K562 (cell line): ENCODE measurements around the gene RTBDN. TPM values are rescaled to one million over a fixed set of nuclear protein-coding genes. Genes with fewer than 3 reads are reported as not detected.
A peak's percentile ranks its signal among the peaks of the same experiment; 100 is the strongest.

Experiments used
- CBX1 ChIP-seq: sonication (generic); IDR thresholded peaks from 2 replicates; pipeline ENCODE4 v1.6.1; 2016; ENCODE audit warnings: antibody characterized with exemption, low read depth, mild to moderate bottlenecking
- CBX5 ChIP-seq: IDR thresholded peaks from 2 replicates; pipeline ENCODE4 v1.6.1; 2014; ENCODE audit warnings: low read depth, borderline replicate concordance
- CHD4 ChIP-seq: fragments of 200-600 bp; sonication (generic); IDR thresholded peaks from 3 replicates; pipeline ENCODE4 v1.6.1; 2012; ENCODE audit warnings: low read depth, mild to moderate bottlenecking, mixed read lengths, low read length, inconsistent platforms; ENCODE audit not compliant: insufficient read depth, insufficient replicate concordance, poor library complexity, severe bottlenecking
- E2F3 ChIP-seq: fragments of 250-450 bp; sonication (Bioruptor Pico); IDR thresholded peaks from 2 replicates; pipeline ENCODE4 v1.4.0; 2020; ENCODE audit warnings: mild to moderate bottlenecking
- ELF4 ChIP-seq: fragments of 450-650 bp; formaldehyde crosslinking; IDR thresholded peaks from 2 replicates; pipeline ENCODE4 v1.4.0; 2022; ENCODE audit warnings: missing genetic modification characterization
- FIP1L1 ChIP-seq: fragments of 200-400 bp; formaldehyde crosslinking; IDR thresholded peaks from 2 replicates; pipeline ENCODE4 v1.6.1; 2018; ENCODE audit warnings: mild to moderate bottlenecking, low read depth, low read length; ENCODE audit not compliant: poor library complexity, severe bottlenecking
- FOXJ2 ChIP-seq: fragments of 200-800 bp; sonication (Bioruptor generic); IDR thresholded peaks from 2 replicates; pipeline ENCODE4 v1.6.1; 2016; ENCODE audit warnings: missing genetic modification characterization, missing compliant biosample characterization
- GABPA ChIP-seq: fragments of 200-800 bp; sonication (Bioruptor generic); conservative IDR thresholded peaks from 2 replicates; pipeline ENCODE4 v1.6.1; 2016; ENCODE audit warnings: low read depth, missing genetic modification characterization, missing compliant biosample characterization
- IRF2 ChIP-seq: sonication (generic); formaldehyde crosslinking; IDR thresholded peaks from 2 replicates; pipeline ENCODE4 v1.8.1; 2022; ENCODE audit warnings: mild to moderate bottlenecking, missing genetic modification reagents
- MYNN ChIP-seq, 2 experiments: sonication (generic); formaldehyde crosslinking in 1 of 2; IDR thresholded peaks; 2 replicates each; pipeline versions ENCODE4 v1.5.0 to v1.6.1; 2016 to 2020; ENCODE audit warnings: antibody characterized with exemption in 1 of 2, missing genetic modification reagents in 1 of 2
- NCOR1 ChIP-seq: fragments of 450-650 bp; IDR thresholded peaks from 2 replicates; pipeline ENCODE4 v1.6.1; 2016; ENCODE audit warnings: mild to moderate bottlenecking, moderate library complexity
- PCBP1 ChIP-seq: fragments of 200-400 bp; formaldehyde crosslinking; IDR thresholded peaks from 2 replicates; pipeline ENCODE4 v1.6.1; 2018; ENCODE audit warnings: mild to moderate bottlenecking, low read depth, low read length; ENCODE audit not compliant: poor library complexity, severe bottlenecking
- PHF21A ChIP-seq: fragments of 450-650 bp; IDR thresholded peaks from 2 replicates; pipeline ENCODE4 v1.6.1; 2017; ENCODE audit warnings: low read depth, borderline replicate concordance
- POLR2AphosphoS2 ChIP-seq: IDR thresholded peaks from 2 replicates; pipeline ENCODE4 v1.6.1; 2012; ENCODE audit warnings: low read length, improper control_type of control experiment
- SETDB1 ChIP-seq: IDR thresholded peaks from one replicate; pipeline ENCODE4 v1.6.1; 2012; ENCODE audit warnings: low read length, control low read depth, inconsistent platforms
- SOX6 ChIP-seq: fragments of 450-650 bp; IDR thresholded peaks from 2 replicates; pipeline ENCODE4 v1.6.1; 2014; ENCODE audit warnings: mild to moderate bottlenecking
- SP1 ChIP-seq: sonication (generic); formaldehyde crosslinking; IDR thresholded peaks from 2 replicates; pipeline ENCODE4 v1.8.1; 2022; ENCODE audit warnings: mild to moderate bottlenecking, missing genetic modification reagents
- TBP ChIP-seq: optimal IDR thresholded peaks from 2 replicates; pipeline ENCODE3; 2011; ENCODE audit warnings: low read depth, low read length, improper control_type of control experiment
- TFAM ChIP-seq: fragments of 250-450 bp; sonication (Bioruptor Pico); conservative IDR thresholded peaks from 2 replicates; pipeline ENCODE4 v1.5.0; 2021; ENCODE audit warnings: mild to moderate bottlenecking, moderate library complexity
- XRCC4 ChIP-seq: IDR thresholded peaks from one replicate; pipeline ENCODE4 v1.6.1; 2011; ENCODE audit not compliant: insufficient read depth, insufficient read length; ENCODE audit errors: extremely low read depth
- ZNF24 ChIP-seq: fragments of 450-650 bp; IDR thresholded peaks from 2 replicates; pipeline ENCODE4 v1.6.1; 2016
- ZNF830 ChIP-seq: fragments of 250-450 bp; sonication (Bioruptor Pico); IDR thresholded peaks from 2 replicates; pipeline ENCODE4 v1.5.0; 2021; ENCODE audit warnings: mild to moderate bottlenecking
- polyA plus RNA-seq, 8 experiments: library from polyadenylated mRNA; depleted of rRNA in 4 of 8; stranded (reverse) in 5 of 8; unstranded in 3 of 8; fragments of >200 nt; fragmentation: Nextera tagmentation in 2 of 8; fragmentation: Illumina TruSeq in 1 of 8; extraction: Ambion mirVana in 2 of 8; extraction: Trizol in 1 of 8; gene quantifications; 2 replicates each; pipeline versions ENCODE4 v1.2.1 to v1.2.3, GENCODE V29; 2011 to 2014; ENCODE audit warnings: inconsistent platforms in 1 of 8, missing spikeins in 1 of 8
- total RNA-seq, 7 experiments: library from RNA; depleted of rRNA in 6 of 7; stranded (reverse); fragments of >200 nt in 6 of 7; fragmentation: Illumina TruSeq in 2 of 7; extraction: Trizol in 2 of 7; gene quantifications; 2 replicates each; pipeline versions ENCODE4 v1.2.1 to v1.2.3, GENCODE V29; 2011 to 2021; ENCODE audit warnings: low replicate concordance in 1 of 7
- TF ChIP-seq, protein P1 (sequence below): fragments of 450-650 bp; formaldehyde crosslinking; IDR thresholded peaks from 2 replicates; pipeline ENCODE4 v1.4.0; 2020; ENCODE audit warnings: mild to moderate bottlenecking, moderate library complexity
- TF ChIP-seq, protein P2 (sequence below): fragments of 250-450 bp; sonication (Bioruptor Pico); IDR thresholded peaks from 2 replicates; pipeline ENCODE4 v1.5.0; 2020; ENCODE audit warnings: mild to moderate bottlenecking
- TF ChIP-seq, protein P3 (sequence below): fragments of 450-650 bp; IDR thresholded peaks from 2 replicates; pipeline ENCODE4 v1.7.0; 2016; ENCODE audit warnings: borderline replicate concordance
- TF ChIP-seq, protein P4 (sequence below): fragments of 450-650 bp; IDR thresholded peaks from 2 replicates; pipeline ENCODE4 v1.6.1; 2016; ENCODE audit warnings: missing biosample characterization, missing genetic modification characterization

Gene RTBDN
- total and polyA plus RNA-seq, 9 of the 15 experiments (the other 6 are each of a cell fraction or from before 2014, with no cell fraction given) = 0.20 to 2.3 (median 0.72) TPM; not detected in 1

DNA sequence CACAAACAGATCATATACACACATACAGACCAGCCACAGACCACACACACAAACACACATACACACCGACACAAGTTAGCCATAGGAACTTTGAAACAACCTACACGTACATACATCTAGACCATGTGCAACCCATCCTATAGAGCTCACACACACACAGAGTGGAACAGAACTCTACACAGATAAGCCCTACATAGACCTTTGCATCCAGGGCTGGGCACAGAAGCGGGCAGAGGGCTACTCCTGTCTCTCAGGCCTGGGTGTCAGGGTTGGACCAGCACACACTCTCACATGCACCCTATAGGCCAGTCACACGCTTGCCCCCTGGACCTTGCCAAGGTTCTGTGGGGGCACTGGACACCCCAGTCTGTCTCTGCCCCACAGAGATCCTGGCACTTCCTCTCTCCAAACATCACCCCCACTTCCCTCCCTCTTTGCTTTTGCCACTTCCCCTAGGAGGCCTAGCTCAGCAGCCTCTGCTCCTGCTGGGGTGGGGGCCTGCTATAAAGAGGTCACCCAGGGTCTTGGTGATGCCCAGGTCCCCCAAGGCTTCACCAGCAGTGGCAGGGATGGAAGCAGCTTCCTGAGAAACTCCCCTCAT lies 48.8 kb downstream of the RTBDN start (continued):
- TF ChIP-seq, protein P1, sequence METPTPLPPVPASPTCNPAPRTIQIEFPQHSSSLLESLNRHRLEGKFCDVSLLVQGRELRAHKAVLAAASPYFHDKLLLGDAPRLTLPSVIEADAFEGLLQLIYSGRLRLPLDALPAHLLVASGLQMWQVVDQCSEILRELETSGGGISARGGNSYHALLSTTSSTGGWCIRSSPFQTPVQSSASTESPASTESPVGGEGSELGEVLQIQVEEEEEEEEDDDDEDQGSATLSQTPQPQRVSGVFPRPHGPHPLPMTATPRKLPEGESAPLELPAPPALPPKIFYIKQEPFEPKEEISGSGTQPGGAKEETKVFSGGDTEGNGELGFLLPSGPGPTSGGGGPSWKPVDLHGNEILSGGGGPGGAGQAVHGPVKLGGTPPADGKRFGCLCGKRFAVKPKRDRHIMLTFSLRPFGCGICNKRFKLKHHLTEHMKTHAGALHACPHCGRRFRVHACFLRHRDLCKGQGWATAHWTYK = peak; percentile 15; the same call in 1 of the 2 replicates
- TF ChIP-seq, protein P2, sequence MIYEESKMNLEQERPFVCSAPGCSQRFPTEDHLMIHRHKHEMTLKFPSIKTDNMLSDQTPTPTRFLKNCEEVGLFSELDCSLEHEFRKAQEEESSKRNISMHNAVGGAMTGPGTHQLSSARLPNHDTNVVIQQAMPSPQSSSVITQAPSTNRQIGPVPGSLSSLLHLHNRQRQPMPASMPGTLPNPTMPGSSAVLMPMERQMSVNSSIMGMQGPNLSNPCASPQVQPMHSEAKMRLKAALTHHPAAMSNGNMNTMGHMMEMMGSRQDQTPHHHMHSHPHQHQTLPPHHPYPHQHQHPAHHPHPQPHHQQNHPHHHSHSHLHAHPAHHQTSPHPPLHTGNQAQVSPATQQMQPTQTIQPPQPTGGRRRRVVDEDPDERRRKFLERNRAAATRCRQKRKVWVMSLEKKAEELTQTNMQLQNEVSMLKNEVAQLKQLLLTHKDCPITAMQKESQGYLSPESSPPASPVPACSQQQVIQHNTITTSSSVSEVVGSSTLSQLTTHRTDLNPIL = no peak
- no peak for TF ChIP-seq MYNN (IDR thresholded peaks at IDR 0.05)
- TF ChIP-seq MYNN (CRISPR knock-in tag; IDR thresholded peaks at IDR 0.05) = no peak
- TF ChIP-seq XRCC4 = no peak
- TF ChIP-seq PCBP1 = no peak
- no peak for TF ChIP-seq CBX5
- no peak for TF ChIP-seq GABPA
- no peak; the same call in 1 of the 2 replicates for TF ChIP-seq NCOR1
- TF ChIP-seq SETDB1 = no peak
- no peak for TF ChIP-seq ZNF830
- TF ChIP-seq IRF2 (CRISPR knock-in tag) = no peak
- TF ChIP-seq ELF4 (CRISPR knock-in tag) = no peak
- TF ChIP-seq TFAM (CRISPR knock-in tag) = no peak
- no peak for TF ChIP-seq CHD4
- TF ChIP-seq CBX1 = no peak
- no peak for TF ChIP-seq FOXJ2 (tag)
- no peak for TF ChIP-seq SOX6
- no peak for TF ChIP-seq TBP
- no peak for TF ChIP-seq PHF21A
- no peak for TF ChIP-seq SP1 (CRISPR knock-in tag)
- TF ChIP-seq E2F3 (CRISPR knock-in tag) = no peak
- no peak for TF ChIP-seq POLR2AphosphoS2
- no peak for TF ChIP-seq FIP1L1
- TF ChIP-seq, protein P3, sequence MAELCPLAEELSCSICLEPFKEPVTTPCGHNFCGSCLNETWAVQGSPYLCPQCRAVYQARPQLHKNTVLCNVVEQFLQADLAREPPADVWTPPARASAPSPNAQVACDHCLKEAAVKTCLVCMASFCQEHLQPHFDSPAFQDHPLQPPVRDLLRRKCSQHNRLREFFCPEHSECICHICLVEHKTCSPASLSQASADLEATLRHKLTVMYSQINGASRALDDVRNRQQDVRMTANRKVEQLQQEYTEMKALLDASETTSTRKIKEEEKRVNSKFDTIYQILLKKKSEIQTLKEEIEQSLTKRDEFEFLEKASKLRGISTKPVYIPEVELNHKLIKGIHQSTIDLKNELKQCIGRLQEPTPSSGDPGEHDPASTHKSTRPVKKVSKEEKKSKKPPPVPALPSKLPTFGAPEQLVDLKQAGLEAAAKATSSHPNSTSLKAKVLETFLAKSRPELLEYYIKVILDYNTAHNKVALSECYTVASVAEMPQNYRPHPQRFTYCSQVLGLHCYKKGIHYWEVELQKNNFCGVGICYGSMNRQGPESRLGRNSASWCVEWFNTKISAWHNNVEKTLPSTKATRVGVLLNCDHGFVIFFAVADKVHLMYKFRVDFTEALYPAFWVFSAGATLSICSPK = no peak
- TF ChIP-seq, protein P4, sequence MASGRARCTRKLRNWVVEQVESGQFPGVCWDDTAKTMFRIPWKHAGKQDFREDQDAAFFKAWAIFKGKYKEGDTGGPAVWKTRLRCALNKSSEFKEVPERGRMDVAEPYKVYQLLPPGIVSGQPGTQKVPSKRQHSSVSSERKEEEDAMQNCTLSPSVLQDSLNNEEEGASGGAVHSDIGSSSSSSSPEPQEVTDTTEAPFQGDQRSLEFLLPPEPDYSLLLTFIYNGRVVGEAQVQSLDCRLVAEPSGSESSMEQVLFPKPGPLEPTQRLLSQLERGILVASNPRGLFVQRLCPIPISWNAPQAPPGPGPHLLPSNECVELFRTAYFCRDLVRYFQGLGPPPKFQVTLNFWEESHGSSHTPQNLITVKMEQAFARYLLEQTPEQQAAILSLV (tag) = no peak
- TF ChIP-seq ZNF24 = no peak
